CD4-positive, alpha-beta T cell treated with Interleukin-6 for 4 hours (primary cell): ENCODE measurements around the gene OR4B1.

Experiments used
- DNase-seq: peaks from one replicate; pipeline ENCODE4 v3.0.0-alpha.2; 2020; ENCODE audit warnings: mixed read lengths

Gene OR4B1

GRCh38 chr11:48263423-48263911, 46.9 kb downstream of the OR4B1 start, which contains the start of gene OR4X1:
Gene OR4X1 (plus strand): TSS chr11:48263861. CDS start chr11:48263861, 0 bp downstream.
- DNase-seq, result no peak
